ENCODE results near the gene CDH10. TPM values are rescaled to one million over a fixed set of nuclear protein-coding genes. Genes with fewer than 3 reads are reported as not detected.

Gene CDH10
- total and polyA plus RNA-seq, 4 donors = 0.09 TPM; not detected in 3

- no peaks in the 10 kb centered on the region for H3K9me3 ChIP-seq (ENCODE audit: control insufficient read depth in 4 of 4, low read length in 3 of 4)
These were observed 12.4 kb downstream of the CDH10 start for GRCh38 chr5:24632353-24632752.

More at GRCh38 chr5:24632353-24632752, 12.4 kb downstream of the CDH10 start:
- TF ChIP-seq FOXA1 (IDR thresholded peaks at IDR 0.05) (no peak), GABPA (IDR thresholded peaks at IDR 0.05 in 1 of 2, conservative IDR thresholded peaks at IDR 0.05 in 1 of 2) (no peak), FOXA2 (IDR thresholded peaks at IDR 0.05) (no peak), YY1 (IDR thresholded peaks at IDR 0.05) (no peak), TAF1 (conservative IDR thresholded peaks at IDR 0.05) (no peak), CTCF (IDR thresholded peaks at IDR 0.05; ENCODE audit: low read depth, low read length, missing input control) (no peak), ZBTB33 (IDR thresholded peaks at IDR 0.05) (no peak), NR2F2 (IDR thresholded peaks at IDR 0.05) (no peak), RXRA (IDR thresholded peaks at IDR 0.05) (no peak), SP1 (IDR thresholded peaks at IDR 0.05) (no peak), RAD21 (IDR thresholded peaks at IDR 0.05) (no peak), ATF3 (IDR thresholded peaks at IDR 0.05) (no peak), JUND (IDR thresholded peaks at IDR 0.05) (no peak), REST (IDR thresholded peaks at IDR 0.05) (no peak), MAX (IDR thresholded peaks at IDR 0.05) (no peak), HNF4A (conservative IDR thresholded peaks at IDR 0.05) (no peak), HNF4G (IDR thresholded peaks at IDR 0.05) (no peak), EGR1 (IDR thresholded peaks at IDR 0.05; ENCODE audit: low read depth in 2 of 2) (no peak)
- no peaks in the 10 kb centered on the region for H3K36me3 ChIP-seq (ENCODE audit: control insufficient read depth in 4 of 4, insufficient read depth in 3 of 4, low read depth in 1 of 4, low read length in 3 of 4)
- H3K4me3 ChIP-seq (ENCODE audit: low read depth in 1 of 3, low read length in 3 of 3) = no peak overlapping the region
- no peaks in the 10 kb centered on the region for H3K4me1 ChIP-seq (ENCODE audit: control insufficient read depth in 4 of 4, insufficient read depth in 4 of 4, low read length in 3 of 4)
- DNase-seq (ENCODE audit: low spot score) = no peak
- H3K27me3 ChIP-seq (ENCODE audit: control insufficient read depth in 4 of 4, insufficient read depth in 4 of 4, low read length in 3 of 4) = peaks cover 0 to 6% (median 1%) of the 10 kb centered on the region in 4 donors
- H3K27ac ChIP-seq (ENCODE audit: low read depth in 1 of 2, low read length in 2 of 2) = no peak overlapping the region
- no peak overlapping the region for H3K9ac ChIP-seq (ENCODE audit: low read depth in 1 of 2, low read length in 2 of 2)
